NCI-H748 (cell line): ENCODE data around the gene USH2A.

Experiments
- DNase-seq: peaks from one replicate; lab custom pipeline; 2025; ENCODE audit not compliant: unreplicated experiment; lab: John Stamatoyannopoulos, UW

Gene USH2A

DNA sequence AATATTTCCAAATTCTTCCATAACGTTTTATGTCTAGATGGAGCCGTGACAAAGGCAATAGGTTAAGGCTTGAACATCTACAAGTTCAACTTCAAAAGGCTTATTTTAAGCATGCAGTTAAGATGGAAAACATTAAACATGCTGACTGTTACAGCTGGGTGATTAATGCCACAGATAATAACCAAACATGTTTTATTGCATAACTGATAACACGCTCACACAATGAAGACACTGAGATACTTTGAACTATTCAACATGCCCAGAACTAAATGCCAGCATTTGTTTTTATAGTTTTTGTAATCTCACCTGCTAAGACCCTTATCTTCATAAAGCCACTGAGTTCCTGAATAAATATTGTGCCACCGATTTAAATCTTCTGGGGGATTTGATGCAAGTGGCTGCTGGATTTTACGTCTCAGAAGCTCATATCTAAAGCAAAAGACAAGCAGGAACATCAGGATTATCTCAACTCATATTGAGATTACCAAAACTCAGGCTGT is 545.7 kb downstream of the USH2A start:
- DNase-seq, result no peak

DNA sequence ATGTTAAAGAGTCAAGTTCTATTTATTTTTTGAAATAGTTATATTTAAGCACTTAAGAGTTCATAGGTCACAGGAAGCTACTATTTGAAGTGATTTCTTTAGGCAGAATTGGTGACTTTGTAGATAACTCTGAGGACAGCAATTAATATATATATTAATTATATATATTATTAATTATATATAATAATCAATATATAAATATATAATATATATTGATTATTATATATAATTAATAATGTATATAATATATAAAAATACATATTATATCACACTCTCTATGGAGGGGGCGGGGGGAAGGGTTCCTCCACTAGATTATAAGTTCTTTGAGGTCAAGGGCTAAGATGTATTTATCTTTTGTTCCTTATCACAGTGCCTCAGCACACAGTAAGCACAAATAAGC is 547.5 kb downstream of the USH2A start:
- no peak for DNase-seq

DNA sequence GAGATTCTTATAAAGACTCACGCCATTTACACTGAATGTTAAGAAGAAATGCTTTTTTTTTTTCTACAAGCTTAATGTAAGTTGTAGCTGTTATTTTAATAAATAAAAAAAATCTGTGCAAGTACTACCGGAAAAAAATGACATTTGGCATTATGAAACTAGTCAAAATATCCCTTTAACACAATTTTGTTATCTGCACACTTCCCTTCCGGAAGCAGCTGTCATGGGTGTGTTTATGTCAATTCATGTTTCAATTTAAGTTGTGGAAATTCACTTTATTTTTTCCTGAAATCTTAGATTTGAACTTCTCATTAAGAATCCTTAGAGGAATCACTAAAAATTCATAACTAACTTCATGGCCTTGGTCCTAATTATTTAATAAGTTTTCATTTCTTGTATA is 548.0 kb downstream of the USH2A start:
- no peak for DNase-seq

DNA sequence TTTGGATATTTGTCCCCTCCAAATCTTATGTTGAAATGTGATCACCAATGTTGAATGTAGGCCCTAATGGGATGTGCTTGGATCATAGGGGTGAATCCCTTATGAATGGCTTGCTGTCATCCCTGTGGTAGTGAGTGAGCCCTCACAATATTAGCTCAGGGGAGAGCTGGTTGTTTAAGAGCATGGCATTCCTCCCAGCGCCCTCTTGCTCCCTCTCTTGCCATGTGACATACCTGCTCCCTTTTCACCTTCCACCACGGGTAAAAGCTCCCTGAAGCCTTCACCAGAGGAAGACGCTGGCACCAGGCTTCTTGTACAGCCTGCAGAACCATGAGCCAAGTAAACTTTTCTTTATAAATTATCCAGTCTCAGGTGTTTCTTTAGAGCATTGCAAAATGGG is 550.6 kb downstream of the USH2A start:
- no peak for DNase-seq

DNA sequence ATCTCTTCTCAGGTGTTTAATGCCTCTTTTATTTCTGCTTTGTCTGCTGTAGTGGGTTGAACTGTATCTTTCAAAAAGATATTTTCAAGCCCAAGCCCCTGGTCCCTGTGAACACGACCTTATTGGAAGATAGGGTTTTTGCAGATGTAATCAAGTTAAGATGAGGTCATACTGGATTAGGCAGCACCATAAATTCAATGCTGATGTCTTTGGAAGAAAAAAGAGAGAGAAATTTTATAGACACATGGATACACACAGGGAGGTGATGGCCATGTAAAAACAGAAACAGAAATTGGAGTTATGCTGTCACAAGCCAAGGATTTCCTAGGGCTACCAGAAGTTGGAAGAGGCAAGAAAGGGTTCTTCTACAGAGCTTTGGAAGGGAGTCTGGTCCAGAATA is 554.7 kb downstream of the USH2A start:
- no peak for DNase-seq

DNA sequence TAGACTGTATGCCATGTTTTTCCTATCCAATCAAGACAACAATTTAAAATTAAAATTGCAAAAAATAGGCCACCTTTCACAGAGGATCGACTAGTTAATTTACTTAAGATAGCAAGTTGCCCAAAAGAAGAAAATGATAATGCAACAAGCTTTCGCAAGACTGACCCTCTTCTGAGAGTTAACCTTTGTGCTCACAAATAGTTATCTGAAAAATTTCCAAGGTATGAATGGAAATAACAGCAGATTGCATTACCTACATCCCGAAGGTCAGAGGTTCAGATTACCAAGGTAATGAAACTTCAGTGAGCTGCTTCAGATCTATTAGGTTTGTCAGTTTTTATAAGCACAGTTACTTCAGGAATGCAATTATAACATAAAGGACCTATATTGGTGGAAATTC is 558.2 kb downstream of the USH2A start:
- no peak for DNase-seq

DNA sequence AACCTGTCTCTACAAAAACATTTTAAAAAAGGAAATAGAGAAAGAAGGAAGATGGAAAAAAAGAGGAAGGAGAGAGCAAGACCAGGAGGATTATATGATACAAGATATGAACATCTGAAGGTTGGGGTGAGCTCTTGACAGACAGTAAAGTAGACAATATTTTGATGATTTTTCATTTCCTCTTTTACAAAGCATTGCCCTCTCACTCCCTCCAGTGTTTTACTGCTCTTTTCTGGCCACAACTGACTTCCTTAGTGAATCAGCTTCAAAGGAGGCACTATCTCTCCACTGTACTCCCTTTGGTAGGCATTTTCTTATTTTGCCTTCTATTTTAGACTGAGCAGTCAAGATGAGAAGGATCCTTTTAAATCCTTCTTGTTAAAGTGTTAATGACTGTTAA is 559.5 kb downstream of the USH2A start:
- no peak for DNase-seq

DNA sequence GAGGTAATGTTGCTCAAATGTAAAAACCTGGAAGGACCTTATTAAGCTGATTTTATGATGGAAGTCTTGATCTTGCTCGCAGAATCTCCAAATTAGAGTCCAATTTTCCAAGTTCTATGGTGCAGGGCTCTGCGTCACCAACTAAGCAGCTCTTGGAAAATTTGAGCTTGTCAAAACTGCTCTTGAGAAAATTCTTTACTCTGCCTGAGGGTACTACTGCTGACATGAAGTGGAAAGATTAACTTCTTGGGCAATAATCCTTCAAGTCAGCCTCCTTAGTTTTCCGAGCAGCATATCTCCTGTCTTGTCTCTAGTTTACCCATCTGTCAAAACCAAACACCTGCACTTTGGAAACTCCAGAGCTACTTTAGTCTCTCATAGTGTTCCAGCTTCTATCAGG is 562.4 kb downstream of the USH2A start:
- no peak for DNase-seq

DNA sequence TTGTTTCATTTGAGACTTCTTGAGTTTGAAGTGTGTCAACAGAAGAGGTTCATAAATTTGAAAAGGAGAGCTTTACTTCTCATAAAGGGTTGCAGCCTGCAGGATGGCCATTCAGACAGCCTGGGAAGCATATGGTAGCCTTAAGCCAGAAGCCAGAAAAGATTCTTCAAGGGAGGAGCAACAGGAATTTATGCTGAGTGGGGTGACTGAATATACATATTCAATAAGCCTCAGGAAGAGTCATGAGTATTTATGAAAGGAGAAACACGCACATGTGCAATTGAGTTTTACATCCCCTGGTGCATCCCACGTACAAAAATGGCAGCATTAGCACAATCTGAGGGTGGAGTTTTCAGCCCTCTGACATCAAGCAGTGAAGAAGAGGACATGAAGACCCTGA is 565.9 kb downstream of the USH2A start:
- no peak for DNase-seq

DNA sequence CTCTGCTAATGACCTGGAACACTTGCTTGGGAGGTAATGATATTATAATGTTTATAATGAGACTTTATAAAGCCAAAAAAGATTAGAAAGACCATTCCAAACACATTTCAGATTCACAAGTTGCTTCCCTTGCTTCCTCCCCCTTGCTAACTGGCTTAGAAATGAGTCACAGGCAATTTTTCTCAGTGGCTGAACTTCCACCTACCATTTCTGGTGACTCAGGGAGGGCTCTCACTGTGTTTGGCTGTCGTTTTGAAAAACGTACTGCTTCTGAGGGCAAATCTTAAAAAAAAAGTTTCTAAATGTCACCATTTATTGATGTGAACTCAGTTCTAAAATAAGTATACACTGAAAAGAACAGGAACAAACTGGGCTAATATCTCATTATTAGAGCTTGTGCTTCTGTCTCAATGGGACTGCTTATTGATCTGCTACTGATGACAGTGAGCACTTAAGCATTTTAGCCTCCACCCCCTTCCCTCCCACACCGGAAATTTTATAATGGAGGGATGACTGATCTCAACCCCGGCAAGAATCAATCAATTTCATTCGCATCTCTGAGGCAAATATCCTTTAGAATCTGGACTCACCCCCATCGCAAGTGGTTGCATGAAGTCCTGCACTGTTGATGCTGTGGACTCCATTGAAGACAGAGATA is 577.9 kb downstream of the USH2A start:
- no peak for DNase-seq

DNA sequence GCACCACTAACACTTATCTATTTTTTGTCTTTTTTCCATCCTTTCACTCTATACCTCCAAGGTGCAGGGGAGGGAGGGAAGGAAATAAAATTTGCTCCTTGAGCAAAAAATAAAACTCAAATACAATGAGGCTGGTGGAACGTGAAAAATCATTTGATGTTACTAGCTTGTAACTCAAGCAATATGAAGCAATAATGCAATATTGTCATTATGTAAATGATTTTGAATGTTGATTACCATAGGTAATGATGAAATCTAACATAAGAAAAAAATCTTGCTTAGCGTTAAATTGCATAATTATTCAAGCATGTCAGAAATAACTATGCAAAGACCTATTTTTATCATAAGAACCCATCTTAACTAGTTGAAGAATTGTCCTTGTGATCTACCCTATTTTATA is 578.5 kb downstream of the USH2A start:
- DNase-seq, result no peak

DNA sequence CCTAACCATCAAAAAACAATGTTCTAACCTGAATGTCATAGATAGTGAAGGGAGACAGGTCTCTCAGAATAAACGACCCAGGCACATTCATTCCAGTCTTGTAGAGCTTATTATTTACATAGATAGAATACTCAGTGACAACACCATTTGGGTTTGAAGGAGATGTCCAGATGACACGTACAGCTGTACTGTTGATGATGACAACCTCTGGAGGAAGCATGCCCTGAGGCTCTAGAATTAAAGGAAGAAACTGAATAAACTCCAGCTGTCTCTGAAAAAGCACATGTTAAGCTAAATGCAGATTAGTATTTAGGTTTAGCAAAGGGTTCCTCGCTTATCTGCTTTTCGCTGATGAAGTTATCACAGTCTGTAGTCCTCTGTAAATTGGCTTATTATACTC is 579.0 kb downstream of the USH2A start:
- no peak for DNase-seq

DNA sequence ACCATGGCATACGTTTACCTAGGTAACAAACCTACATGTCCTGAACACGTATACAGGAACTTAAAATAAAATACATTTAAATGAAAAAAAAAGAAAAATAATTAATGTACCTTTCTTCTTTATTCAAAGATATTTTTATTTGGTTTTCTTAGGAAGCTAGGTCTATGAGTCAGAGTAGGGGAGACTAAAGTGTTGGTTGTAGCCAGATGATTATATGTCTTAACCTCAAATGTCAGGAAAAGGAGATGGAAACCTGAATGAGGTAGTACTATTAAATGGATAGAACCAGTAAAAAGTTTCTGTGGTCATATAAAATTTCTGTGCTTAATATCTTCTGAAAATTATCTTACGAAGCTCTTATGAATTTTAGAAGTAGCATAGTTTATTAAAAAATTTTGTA is 580.3 kb downstream of the USH2A start:
- DNase-seq, result no peak

DNA sequence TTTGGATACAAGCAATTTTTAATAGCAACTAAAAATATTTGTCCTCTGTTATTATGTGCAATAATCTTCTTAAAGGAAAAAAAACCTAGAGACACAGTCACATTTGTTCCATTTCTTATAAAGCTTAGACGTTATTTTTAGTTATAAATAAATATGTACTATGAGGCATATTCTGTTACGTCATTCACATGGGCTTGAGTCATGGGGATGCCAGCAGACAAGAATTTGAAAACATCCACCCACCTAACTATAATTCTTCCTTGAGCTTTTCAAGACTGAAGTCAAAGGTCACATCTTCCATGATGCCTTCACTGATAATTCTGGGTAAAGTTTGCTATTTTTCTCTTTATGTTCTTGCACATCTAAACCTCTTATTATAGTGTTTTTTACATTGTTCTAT is 587.3 kb downstream of the USH2A start:
- DNase-seq, result no peak

DNA sequence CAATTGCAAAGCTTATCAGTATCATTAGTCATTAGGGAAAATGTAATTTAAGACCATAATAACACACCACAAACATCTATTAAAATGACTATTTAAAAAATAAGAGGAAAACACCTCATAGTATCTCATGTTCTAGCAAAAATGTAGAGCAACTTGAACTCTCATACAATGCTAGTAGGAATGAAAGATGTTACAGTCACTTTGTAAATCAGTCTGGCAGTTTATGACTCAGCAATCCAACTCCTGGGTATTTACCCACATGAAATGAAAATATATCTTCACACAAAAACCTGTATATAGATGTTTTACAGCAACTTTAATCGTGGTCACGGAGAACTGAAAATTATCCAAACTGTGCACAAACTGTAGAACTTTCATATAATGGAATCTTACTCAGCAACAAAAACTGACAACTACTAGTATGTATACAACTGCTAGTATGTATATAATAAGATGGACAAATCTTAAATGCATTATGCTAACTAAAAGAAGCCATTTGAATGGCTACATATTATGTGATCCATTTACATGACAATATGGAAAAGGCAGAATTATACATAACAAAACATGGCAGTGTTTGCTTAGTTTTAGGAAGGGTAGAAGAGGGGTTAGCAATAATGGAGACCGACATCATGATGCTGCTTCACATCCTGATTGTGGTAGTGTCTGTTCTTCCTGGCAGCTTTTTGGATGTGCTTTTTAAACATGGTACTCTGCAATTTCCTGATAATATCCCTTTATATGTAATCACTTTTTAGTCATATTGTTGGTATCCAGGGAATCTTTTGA is 589.1 kb downstream of the USH2A start:
- DNase-seq, result no peak

DNA sequence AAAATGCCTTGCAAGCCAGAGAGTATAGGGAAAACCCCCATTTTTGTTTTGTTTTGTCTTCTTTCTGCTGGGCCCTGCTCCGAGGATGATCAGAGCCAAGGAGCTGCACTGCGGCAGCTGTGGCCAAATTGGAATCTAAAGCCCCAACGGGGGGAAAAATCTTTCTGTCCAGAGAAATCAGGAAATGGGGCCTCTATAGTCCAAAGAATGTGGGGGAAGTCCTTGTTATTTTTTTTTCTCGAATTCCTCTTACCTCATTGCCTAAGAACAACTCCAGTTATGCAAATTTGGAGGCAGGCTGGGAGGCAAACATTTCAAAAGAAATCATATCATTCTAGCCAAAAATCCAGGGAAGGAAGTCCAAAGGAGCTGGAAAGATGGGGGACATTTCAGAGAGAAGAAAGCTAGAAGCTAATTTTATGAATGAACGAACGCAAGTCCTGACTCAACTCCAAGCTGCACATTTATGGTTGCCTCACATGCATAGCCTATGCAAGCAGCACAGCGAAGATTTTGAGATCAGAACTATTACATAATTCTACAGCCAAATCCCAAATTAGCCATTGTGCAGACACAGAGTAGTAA is 592.9 kb downstream of the USH2A start:
- DNase-seq, result no peak

DNA sequence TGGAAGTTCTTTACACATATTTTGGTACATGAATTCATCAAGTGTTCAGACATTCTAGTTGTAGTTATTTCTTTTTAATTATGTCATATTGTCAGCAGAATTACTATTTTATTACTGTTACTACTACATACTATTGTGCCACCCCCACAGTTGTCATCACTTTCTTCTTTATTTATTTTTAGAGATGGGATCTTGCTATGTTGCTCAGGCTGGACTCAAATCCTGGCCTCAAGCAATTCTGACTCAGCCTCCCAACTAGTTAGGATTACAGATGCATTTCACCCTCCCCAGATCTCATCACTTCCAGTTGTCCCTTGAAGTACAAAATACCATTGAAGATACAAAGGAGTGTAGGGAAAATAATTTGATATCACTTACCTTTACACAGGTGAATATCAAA is 598.2 kb downstream of the USH2A start:
- DNase-seq, result no peak

DNA sequence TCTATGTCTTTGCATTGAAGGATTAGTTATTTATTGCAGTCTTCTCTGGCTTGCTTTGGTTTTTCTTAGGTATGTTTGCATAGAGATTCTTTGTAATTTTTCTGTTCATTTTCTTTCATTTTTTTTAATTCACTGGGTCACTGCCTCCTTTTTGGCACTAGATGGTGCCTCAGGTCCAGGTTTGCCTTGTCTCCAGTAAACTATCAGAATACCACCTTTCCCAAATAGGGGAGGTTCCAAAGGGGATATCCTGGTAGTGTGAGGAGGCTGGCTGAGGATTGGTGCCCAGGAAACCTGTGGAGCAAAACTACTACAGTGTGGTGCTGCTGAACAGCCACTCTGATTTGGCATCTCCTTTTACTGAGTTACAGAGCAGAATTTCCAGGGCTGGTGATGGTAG is 599.0 kb downstream of the USH2A start:
- DNase-seq, result no peak

DNA sequence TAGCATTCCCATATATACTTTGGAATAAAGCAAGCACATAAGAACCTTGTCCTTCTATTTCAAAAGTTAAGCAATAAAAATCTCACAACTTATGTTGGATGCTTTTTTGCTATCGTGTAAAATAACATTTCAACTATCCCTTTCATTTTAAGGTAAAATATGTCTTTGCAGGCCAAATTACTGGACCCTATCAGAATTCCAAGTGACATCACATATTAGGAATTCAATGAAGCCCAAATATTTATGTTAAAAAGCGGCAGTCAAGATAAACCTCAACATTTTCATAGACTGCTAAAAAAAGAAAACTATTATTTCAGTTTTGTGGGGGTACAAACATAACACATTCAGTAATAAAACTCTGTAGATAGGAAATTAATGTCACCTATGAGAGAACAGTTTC is 604.1 kb downstream of the USH2A start:
- DNase-seq, result no peak

DNA sequence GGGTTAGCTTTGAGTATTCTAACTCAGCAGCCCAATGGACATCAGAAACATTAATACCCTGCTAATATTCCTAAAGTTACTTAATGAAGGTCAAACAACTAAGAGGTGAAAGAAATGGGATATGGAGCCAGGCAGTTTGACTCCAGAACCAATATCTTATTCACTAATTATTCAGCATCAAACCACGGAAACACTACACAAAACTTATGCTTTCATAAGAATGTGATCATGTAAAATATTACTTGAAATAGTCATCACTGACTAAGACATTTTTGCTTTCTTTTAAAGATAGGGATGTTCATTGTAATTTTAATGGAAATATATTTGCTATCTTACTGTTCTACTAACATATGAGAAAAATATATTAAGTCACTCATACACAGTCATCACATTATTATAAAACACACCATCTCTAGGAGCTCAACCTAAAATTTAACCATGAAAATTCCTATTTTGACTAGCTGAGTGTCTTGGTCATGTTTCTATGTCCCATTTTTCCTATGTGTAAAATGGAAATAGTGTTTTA is 615.3 kb downstream of the USH2A start:
- no peak for DNase-seq

DNA sequence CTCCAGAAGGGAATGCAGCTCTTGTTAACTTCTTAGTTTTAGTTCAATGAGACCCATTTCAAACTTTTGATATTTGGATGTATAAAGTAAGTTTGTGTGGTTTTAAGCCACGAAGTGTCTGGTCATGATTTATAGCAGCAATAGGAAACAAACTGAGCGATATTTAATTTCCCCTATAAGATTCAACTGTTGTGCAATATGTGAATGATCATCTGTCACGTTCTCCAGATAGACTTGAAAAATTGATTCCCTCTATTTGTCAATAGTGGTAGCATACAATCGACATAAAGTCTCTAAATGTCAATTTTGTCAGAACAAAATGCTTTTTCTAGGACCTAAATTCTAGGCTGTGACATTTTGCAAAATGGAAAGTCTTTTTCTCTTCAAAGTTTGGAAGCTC is 616.0 kb downstream of the USH2A start:
- no peak for DNase-seq

DNA sequence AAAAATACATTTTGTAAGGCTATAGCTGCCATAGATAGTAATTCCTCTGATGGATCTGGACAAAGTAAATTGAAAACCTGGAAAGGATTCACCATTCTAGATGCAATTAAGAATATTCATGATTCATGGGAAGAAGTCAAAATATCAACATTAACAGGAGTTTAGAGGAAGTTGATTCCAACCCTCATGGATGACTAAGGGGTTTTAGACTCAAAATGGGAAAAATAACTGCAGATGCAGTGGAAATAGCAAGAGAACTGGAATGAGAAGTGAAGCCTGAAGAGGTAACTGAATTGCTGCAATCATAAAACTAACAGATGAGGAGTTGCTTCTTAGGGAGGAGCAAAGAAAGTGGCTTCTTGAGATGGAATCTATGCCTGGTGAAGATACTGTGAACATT is 625.4 kb downstream of the USH2A start:
- no peak for DNase-seq
